Middle frontal gyrus (tissue), 1 donor: ENCODE data around the gene SLC38A1.
"Not testable (repeated sequence)": the region's sequence is repeated elsewhere in the genome, so short reads cannot be mapped to it uniquely, and the experiment has no call there.

ENCODE experiments used
- DNase-seq: peaks from one replicate; pipeline ENCODE4 v3.0.0-alpha.2; 2015; ENCODE audit warnings: low spot score; ENCODE audit errors: extremely low spot score

Gene SLC38A1

GRCh38 chr12:46265102-46265501, 3.7 kb downstream of the SLC38A1 start:
- DNase-seq: no peak

GRCh38 chr12:46264057-46264456, 4.8 kb downstream of the SLC38A1 start:
- DNase-seq: no peak

DNA sequence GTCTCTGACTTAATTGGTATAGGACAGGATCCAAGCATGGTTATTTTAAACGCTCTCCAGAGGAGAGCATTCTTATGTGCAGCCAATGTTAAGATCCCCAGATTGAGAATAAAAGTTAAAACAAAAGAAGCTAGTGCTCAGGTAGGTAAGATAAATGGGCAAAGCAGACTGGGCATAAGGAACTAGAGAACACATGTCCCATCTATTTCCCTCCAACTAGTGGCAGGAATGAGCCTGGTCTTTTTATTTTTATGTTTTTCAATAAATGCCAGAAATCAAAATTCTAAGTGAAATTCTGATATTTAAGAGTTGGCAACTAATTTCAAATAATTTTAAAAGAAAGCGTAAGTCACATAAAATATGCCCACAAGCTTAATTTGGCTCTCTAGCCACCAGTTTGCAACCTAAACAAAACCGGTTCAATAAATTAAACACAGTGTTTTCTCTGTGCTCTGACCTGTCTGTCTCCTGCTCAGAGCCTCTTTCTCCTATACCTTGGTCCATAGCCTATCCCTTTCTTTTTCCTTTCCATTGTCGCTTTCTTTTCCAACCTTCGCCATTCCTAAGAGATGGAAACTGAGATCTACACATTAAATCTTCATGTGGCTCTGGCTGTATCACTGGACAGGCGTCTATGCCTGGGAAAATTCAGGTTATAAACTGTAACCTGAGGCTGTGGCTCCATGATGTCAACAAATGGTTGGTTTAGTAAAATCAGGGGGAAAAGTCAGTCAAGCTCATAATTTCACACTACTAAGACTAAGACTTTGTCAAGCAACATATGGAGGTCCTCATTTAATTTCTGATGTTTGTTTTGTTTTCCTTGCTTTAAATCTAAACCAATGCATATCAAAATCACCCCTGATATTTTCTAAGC, 5.5 kb downstream of the SLC38A1 start:
- DNase-seq: no peak

GRCh38 chr12:46261646-46262045, 7.2 kb downstream of the SLC38A1 start:
- DNase-seq: no peak

DNA sequence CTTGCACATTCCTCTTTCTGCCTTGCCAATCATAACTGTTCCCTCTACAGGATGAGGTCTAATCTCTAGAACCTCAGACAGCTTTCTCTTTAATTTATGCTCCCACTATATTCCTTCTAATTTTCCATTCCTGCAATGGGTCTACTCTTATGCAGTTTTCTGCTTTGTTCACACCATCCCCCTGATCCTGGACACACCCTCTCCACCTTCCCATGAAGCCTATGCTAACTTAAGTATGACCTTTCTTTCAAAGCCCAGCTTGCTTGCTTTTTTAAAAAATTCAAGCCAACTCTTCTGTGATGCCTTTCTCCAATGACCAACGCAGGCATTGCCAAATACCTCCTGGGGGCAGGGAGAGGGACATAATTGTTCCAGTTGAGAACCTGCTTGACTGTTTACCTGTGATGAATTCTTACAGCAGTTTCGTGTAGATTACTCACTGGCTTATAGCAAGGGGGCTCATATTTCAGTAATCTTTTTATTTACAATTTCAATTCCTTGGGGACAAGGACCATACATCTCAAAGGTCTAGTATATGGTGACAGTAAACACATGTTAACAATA, 7.8 kb downstream of the SLC38A1 start:
- no peak for DNase-seq

GRCh38 chr12:46260124-46260912, 8.5 kb downstream of the SLC38A1 start:
- no peak for DNase-seq

- DNase-seq: no peak
These were observed 9.1 kb downstream of the SLC38A1 start for GRCh38 chr12:46259713-46260112.

DNA sequence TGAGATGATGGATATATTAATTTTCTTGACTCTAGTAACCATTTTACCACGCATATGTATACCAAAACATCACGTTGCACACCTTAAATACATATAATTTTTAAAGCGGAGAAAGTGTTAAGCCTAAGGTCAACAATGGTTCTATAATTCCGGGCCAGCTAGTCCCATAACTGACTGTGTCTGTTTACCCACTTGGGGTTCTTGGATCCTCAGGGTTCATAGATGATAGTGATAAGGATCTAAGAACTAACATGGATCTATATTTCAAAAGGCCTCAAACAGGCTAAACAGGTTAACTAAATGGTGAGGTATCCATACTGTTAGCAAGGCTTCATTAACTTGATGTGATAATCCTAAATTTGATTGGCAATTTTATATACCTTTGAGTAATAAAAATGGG, 9.8 kb downstream of the SLC38A1 start:
- DNase-seq: no peak

DNA sequence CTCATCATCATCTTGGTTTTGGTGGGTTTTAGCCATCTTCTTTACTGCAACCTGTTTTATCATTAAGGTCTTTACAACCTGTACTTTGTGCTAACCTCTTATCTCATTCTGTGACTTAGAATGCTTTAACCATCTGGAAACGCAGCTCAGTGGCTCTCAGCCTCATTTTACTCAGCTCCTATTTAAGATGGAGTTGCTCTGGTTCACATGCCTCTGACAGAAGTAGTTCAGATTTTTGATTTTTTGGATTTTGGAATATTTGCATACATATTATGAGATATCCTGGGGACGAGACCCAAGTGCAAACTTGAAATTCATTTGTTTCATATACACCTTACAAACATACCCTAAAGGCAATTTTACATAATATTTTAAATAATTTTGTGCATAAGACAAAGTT, 10.7 kb downstream of the SLC38A1 start:
- no peak for DNase-seq

- no peak for DNase-seq
These were observed 11.9 kb downstream of the SLC38A1 start for GRCh38 chr12:46256942-46257341.

- DNase-seq: no peak
These were observed 15.2 kb downstream of the SLC38A1 start for GRCh38 chr12:46253544-46254162.

DNA sequence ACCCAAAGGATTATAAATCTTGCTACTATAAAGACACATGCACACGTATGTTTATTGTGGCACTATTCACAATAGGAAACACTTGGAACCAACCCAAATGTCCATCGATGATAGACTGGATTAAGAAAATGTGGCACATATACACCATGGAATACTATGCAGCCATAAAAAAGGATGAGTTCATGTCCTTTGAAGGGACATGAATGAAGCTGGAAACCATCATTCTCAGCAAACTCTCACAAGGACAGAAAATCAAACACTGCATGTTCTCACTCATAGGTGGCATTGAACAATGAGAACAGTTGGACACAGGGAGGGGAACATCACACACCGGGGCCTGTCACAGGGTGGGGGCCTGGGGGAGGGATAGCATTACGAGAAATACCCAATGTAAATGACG, 16.8 kb downstream of the SLC38A1 start:
- not testable (repeated sequence) for DNase-seq

DNA sequence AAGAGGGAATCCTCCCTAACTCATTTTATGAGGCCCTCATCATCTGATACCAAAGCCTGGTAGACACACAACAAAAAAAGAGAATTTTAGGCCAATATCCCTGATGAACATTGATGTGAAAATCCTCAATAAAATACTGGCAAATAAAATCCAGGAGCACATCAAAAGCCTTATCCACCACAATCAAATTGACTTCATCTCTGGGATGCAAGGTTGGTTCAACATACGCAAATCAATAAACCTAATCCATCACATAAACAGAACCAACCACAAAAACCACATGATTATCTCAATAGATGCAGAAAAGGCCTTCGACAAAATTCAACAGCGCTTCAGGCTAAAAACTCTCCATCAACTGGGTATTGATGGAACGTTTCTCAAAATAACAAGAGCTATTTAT, 18.9 kb downstream of the SLC38A1 start:
- DNase-seq: not testable (repeated sequence)

- no peak for DNase-seq
These were observed 22.7 kb downstream of the SLC38A1 start for GRCh38 chr12:46246021-46246700.

- no peak for DNase-seq
These were observed 23.8 kb downstream of the SLC38A1 start for GRCh38 chr12:46244997-46245396.

DNA sequence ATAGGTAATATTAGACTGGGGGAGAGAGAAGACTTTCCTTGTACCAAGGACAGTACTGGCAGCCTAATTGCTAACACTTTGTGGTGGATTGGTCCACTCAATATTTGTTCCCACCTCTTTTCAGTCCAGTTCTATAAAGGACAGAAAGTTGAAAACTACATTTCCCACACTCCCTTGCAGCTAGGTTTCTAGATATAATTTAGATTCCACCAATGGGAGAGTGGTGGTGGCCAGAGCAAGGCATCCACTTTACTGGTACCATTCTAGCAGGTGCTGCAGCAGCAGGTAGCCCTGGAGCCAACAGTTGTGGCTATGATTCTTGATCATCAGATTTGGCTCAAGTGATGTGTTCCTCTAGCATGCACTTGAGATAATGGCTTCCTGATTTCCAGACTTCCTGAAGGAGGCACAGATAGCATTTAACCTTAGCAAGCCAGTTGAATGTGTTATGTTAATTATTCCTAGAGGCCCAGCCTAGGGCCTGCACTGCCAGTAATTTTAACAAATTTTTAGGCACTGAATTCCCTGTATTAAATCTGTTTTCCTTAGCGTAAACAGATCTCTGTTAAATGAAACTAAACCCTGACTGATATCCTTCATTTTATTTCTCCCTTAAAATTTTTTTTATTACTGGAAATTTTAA, 24.4 kb downstream of the SLC38A1 start:
- DNase-seq: no peak

- no peak for DNase-seq
These were observed 26.3 kb downstream of the SLC38A1 start for GRCh38 chr12:46242569-46242968.

DNA sequence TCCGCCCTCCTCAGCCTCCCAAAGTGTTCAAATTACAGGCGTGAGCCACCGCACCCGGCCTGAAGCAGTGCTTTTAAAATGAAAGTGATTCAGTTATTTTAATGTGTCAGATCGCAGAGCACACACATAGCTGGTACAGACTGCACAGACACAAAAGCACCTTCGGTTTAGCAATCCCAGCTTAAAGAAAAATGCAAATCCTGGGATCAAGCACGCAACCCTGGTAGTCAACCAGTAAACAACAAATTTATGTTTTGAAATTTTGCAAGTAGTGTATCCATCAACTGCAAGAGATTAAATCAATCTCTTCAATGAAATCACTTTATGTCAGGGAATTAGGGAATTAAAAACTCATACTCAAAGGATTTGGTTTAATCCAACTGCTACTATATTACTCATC, 28.4 kb downstream of the SLC38A1 start:
- DNase-seq: no peak

- no peak for DNase-seq
These were observed 30.0 kb downstream of the SLC38A1 start for GRCh38 chr12:46238821-46239220.

- DNase-seq: no peak
These were observed 31.3 kb downstream of the SLC38A1 start for GRCh38 chr12:46237371-46238045.
